Ectodermal cell (in vitro differentiated cells): ENCODE data around the gene CHAF1A.

ENCODE experiments used
- H3K27ac ChIP-seq: 2 replicates; pipeline ENCODE4 v1.7.0; 2013; ENCODE audit warnings: mild to moderate bottlenecking, low read depth, low read length; ENCODE audit not compliant: insufficient read depth, poor library complexity, severe bottlenecking
- H3K27me3 ChIP-seq: 2 replicates; pipeline ENCODE4 v1.7.0; 2013; ENCODE audit warnings: mild to moderate bottlenecking, low read length; ENCODE audit not compliant: insufficient read depth, control insufficient read depth, poor library complexity, severe bottlenecking
- H3K36me3 ChIP-seq: one replicate; pipeline ENCODE4 v1.7.0; 2013; ENCODE audit warnings: low read length; ENCODE audit not compliant: control insufficient read depth, insufficient read depth
- H3K4me1 ChIP-seq: one replicate; pipeline ENCODE4 v1.7.0; 2013; ENCODE audit warnings: low read length; ENCODE audit not compliant: control insufficient read depth, insufficient read depth
- H3K4me3 ChIP-seq: 2 replicates; pipeline ENCODE4 v1.7.0; 2013; ENCODE audit warnings: low read depth, low read length, control low read depth; ENCODE audit not compliant: insufficient read depth
- H3K9me3 ChIP-seq: 2 replicates; pipeline ENCODE4 v1.7.0; 2013; ENCODE audit warnings: mild to moderate bottlenecking, low read length, moderate library complexity; ENCODE audit not compliant: control insufficient read depth
- WGBS, 2 experiments: methylation state at CpG; one replicate each; pipeline ENCODE4 v1.1.7; 2013; ENCODE audit warnings: missing lambda C conversion rate in 2 of 2; 5-methylcytosine and 5-hydroxymethylcytosine counted together

Gene CHAF1A

DNA sequence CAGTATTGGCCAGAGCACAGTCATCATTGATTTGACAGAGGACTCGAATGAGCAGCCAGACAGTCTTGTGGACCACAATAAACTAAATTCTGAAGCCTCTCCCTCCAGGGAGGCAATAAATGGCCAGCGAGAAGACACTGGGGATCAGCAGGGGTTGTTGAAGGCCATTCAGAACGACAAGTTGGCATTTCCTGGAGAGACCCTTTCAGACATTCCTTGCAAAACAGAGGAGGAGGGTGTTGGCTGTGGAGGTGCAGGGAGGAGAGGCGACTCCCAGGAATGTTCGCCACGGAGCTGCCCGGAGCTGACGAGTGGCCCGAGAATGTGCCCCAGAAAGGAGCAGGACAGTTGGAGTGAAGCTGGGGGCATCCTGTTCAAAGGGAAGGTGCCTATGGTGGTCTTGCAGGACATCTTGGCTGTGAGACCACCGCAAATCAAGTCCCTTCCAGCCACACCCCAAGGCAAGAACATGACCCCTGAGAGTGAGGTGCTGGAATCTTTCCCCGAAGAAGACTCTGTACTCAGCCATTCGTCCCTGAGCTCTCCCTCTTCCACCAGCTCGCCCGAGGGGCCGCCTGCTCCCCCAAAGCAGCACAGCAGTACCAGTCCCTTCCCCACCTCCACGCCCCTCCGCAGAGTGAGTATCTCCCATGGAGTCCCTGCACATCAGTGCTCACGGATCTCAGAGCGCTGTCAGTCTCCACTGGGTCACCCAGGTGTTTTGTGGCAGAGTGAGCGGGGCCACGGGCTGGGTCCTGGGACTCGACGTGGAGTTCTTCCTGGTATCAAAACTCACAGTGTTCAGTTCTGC lies 6.9 kb downstream of the CHAF1A start:
- Histone ChIP-seq H3K4me1 (peaks cover 8% of the 10 kb centered on the region), H3K9me3 (no peaks in the 10 kb centered on the region), H3K27me3 (no peaks in the 10 kb centered on the region), H3K4me3 (no peak overlapping the region), H3K36me3 (peaks cover 23% of the 10 kb centered on the region), H3K27ac (no peak overlapping the region)
- 73 to 77% methylated on average over 23 of the region's 23 CpGs for WGBS, 2 experiments

DNA sequence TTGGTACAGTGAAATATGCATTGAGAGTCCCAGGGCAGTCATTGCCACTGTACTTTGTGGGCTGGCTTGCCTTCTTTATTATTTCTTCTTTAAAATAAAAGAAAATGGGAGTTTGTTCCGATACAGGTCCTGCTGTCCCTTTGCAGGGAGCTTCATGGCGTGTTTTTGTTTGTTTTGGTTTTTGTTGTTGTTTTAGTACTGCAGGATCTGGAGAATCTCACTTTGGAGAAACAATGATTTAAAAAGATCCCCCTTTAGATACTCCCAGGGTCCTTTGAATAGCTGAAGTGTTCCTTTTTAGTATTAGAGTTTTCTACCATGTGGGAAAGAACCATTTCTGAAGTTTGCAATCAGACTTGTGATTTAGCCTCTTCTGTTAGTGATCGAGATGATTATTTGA lies 11.1 kb downstream of the CHAF1A start:
- 96 to 100% methylated on average over 3 of the region's 3 CpGs for WGBS, 2 experiments
- Histone ChIP-seq H3K4me3 (no peak overlapping the region), H3K36me3 (peaks cover 23% of the 10 kb centered on the region), H3K27me3 (no peaks in the 10 kb centered on the region), H3K9me3 (no peaks in the 10 kb centered on the region), H3K4me1 (peaks cover 15% of the 10 kb centered on the region), H3K27ac (no peak overlapping the region)

DNA sequence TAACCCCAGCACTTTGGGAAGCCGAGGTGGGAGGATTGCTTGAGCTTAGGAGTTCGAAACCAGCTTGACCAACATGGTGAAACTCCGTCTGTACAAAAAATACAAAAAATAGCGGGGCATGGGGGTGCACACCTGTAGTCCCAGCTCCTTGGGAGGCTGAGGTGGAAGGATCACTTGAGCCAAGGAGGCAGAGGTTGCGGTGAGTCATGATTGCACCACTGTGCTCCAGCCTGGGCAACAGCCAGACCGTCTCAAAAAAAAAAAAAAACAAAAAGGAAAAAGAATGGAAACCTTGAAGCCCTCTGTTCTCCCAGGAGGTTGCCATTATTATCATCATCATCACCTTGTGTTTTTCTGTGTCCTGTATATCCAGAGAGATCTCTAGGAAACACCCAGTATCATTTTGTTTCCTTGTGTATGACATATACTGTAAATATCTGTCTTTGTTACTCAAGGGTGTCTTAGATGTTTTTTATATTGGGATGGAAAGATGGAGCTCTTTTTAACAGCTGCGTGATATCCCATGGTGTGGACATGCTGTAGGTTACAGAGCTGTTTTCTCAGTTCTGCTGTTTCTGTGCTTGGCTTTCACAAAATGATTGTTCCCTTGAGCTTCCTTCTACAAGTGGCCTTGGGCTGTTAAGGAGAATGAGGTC lies 11.8 kb downstream of the CHAF1A start:
- 86 to 88% methylated on average over 7 of the region's 7 CpGs for WGBS, 2 experiments
- Histone ChIP-seq H3K9me3 (no peaks in the 10 kb centered on the region), H3K27ac (peak overlapping the region; percentile 96), H3K4me3 (no peak overlapping the region), H3K27me3 (no peaks in the 10 kb centered on the region), H3K36me3 (peaks cover 19% of the 10 kb centered on the region), H3K4me1 (peaks cover 15% of the 10 kb centered on the region)

GRCh38 chr19:4414800-4415321 lies 12.4 kb downstream of the CHAF1A start:
- Histone ChIP-seq H3K9me3 (no peaks in the 10 kb centered on the region), H3K27me3 (no peaks in the 10 kb centered on the region), H3K4me1 (peaks cover 15% of the 10 kb centered on the region), H3K4me3 (no peak overlapping the region), H3K36me3 (peaks cover 13% of the 10 kb centered on the region), H3K27ac (peak overlapping the region; percentile 96)
- WGBS, 2 experiments: 37 to 38% methylated on average over 9 of the region's 9 CpGs

GRCh38 chr19:4415352-4415751 lies 12.9 kb downstream of the CHAF1A start:
- no peaks in the 10 kb centered on the region for H3K27me3 ChIP-seq
- H3K4me3 ChIP-seq: no peak overlapping the region
- H3K36me3 ChIP-seq: peaks cover 10% of the 10 kb centered on the region
- H3K27ac ChIP-seq: peak overlapping the region; percentile 96
- WGBS, 2 experiments: 44 to 47% methylated on average over 10 of the region's 10 CpGs
- no peaks in the 10 kb centered on the region for H3K9me3 ChIP-seq
- peaks cover 15% of the 10 kb centered on the region for H3K4me1 ChIP-seq

DNA sequence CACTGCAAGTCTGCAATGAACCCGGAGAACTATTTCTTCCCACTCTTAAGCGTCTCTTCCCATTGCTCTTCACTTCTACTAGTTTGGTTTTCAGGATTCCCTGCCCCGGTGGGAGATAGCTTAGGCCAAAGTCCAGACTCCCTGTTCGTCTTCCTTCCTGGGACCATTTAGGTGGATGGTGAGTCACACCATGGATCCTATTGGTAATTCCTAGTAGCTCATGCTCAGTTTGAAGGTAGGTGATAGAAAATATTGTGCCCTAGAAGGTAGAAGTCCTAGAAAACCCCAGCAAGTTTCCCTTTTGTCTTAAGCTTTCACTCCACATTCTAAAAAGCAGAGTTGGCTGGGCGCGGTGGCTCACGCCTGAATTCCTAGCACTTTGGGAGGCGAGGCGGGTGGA lies 13.8 kb downstream of the CHAF1A start:
- H3K4me1 ChIP-seq: peaks cover 15% of the 10 kb centered on the region
- no peak overlapping the region for H3K27ac ChIP-seq
- peaks cover 15% of the 10 kb centered on the region for H3K36me3 ChIP-seq
- 86 to 91% methylated on average over 9 of the region's 9 CpGs for WGBS, 2 experiments
- no peaks in the 10 kb centered on the region for H3K27me3 ChIP-seq
- H3K4me3 ChIP-seq: no peak overlapping the region
- no peaks in the 10 kb centered on the region for H3K9me3 ChIP-seq

GRCh38 chr19:4423416-4424126 lies 21.1 kb downstream of the CHAF1A start:
- H3K27me3 ChIP-seq: no peaks in the 10 kb centered on the region
- peaks cover 43% of the 10 kb centered on the region for H3K36me3 ChIP-seq
- H3K9me3 ChIP-seq: no peaks in the 10 kb centered on the region
- H3K4me3 ChIP-seq: no peak overlapping the region
- H3K4me1 ChIP-seq: no peaks in the 10 kb centered on the region
- no peak overlapping the region for H3K27ac ChIP-seq
- 96 to 97% methylated on average over 16 of the region's 16 CpGs for WGBS, 2 experiments

DNA sequence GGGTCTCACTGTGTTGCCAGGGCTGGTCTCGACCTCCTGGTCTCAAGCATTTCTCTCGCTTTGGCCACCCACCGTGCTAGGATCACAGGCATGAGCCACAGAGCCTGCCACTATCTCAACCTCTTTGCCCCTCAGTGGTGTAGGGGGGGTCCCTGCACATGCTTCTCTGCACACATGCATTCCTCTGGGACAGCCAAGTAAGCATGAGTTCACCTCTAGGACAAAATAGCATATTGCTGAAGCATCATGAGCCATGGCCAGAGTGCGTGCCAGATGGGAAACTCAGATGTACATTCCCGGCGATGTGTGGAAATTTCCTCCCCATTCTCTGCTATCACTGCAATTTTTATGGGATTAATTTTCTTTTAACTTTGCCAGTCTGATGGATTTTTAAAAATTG lies 23.1 kb downstream of the CHAF1A start:
- WGBS, 2 experiments: 96 to 97% methylated on average over 6 of the region's 6 CpGs
- Histone ChIP-seq H3K4me1 (no peaks in the 10 kb centered on the region), H3K36me3 (peaks cover 62% of the 10 kb centered on the region)

GRCh38 chr19:4428326-4428975 lies 26.0 kb downstream of the CHAF1A start:
- Histone ChIP-seq H3K27me3 (no peaks in the 10 kb centered on the region), H3K36me3 (peaks cover 74% of the 10 kb centered on the region), H3K27ac (no peak overlapping the region), H3K4me3 (no peak overlapping the region), H3K9me3 (no peaks in the 10 kb centered on the region), H3K4me1 (no peaks in the 10 kb centered on the region)
- WGBS, 2 experiments: 95 to 96% methylated on average over 20 of the region's 20 CpGs

More for the DNA sequence above, 23.1 kb downstream of the CHAF1A start:
- H3K27ac ChIP-seq: no peak overlapping the region
- no peak overlapping the region for H3K4me3 ChIP-seq
- H3K9me3 ChIP-seq: no peaks in the 10 kb centered on the region
- no peaks in the 10 kb centered on the region for H3K27me3 ChIP-seq
